Caco-2 (cell line): Measurements from ENCODE around the gene SLC4A5. TPM values are rescaled to one million over a fixed set of nuclear protein-coding genes. Genes with fewer than 3 reads are reported as not detected.

ENCODE experiments used
- BruUV-seq: library from RNA; stranded (reverse); fragments of 400-500 nt; replicated peaks from 2 replicates; lab custom pipeline; 2021; lab: Mats Ljungman, UMichigan
- CTCF ChIA-PET: fragments of 300-600 bp; sonication (Branson Sonifier 250); formaldehyde crosslinking; loops from one replicate; lab custom pipeline; 2022; ENCODE audit warnings: antibody characterized with exemption; lab: Charles Lee
- POLR2A ChIA-PET: fragments of 300-600 bp; sonication (Branson Sonifier 250); formaldehyde crosslinking; loops from one replicate; lab custom pipeline; 2022; ENCODE audit warnings: antibody characterized with exemption; lab: Charles Lee
- DNase-seq, 2 experiments: peaks; one replicate each; pipeline versions ENCODE4 v3.0.0 to v3.0.0-alpha.2; 2020 to 2022
- H3K27me3 ChIP-seq: replicated peaks from 2 replicates; pipeline ENCODE4 v1.6.0; 2011; ENCODE audit warnings: low read length; ENCODE audit not compliant: control insufficient read depth, insufficient read depth
- H3K36me3 ChIP-seq: 2 replicates; pipeline ENCODE4 v1.5.1; 2011; ENCODE audit warnings: low read length; ENCODE audit not compliant: control insufficient read depth, insufficient read depth
- H3K4me1 ChIP-seq: fragments of 250-450 bp; sonication (Bioruptor Pico); 2 replicates; pipeline ENCODE4 v1.5.1; 2020; ENCODE audit warnings: mild to moderate bottlenecking
- H3K4me3 ChIP-seq: 2 replicates; pipeline ENCODE4 v1.5.1; 2011; ENCODE audit warnings: low read depth, mild to moderate bottlenecking, control low read depth, low read length
- H3K9me3 ChIP-seq: fragments of 250-450 bp; sonication (Bioruptor Pico); 2 replicates; pipeline ENCODE4 v1.5.1; 2020; ENCODE audit warnings: mild to moderate bottlenecking, moderate library complexity
- H3K27ac Mint-ChIP-seq: one replicate; pipeline ENCODE4 v1.8.0; 2022; ENCODE audit warnings: mixed read lengths; ENCODE audit not compliant: unreplicated experiment
- H3K27me3 Mint-ChIP-seq: one replicate; pipeline ENCODE4 v1.8.0; 2022; ENCODE audit warnings: mixed read lengths; ENCODE audit not compliant: insufficient read depth, unreplicated experiment
- H3K36me3 Mint-ChIP-seq: one replicate; pipeline ENCODE4 v1.8.0; 2022; ENCODE audit warnings: mild to moderate bottlenecking, mixed read lengths; ENCODE audit not compliant: insufficient read depth, unreplicated experiment
- H3K4me1 Mint-ChIP-seq: one replicate; pipeline ENCODE4 v1.8.0; 2022; ENCODE audit warnings: low read depth, mixed read lengths; ENCODE audit not compliant: unreplicated experiment
- H3K4me3 Mint-ChIP-seq: one replicate; pipeline ENCODE4 v1.8.0; 2022; ENCODE audit warnings: mild to moderate bottlenecking, moderate library complexity, mixed read lengths; ENCODE audit not compliant: unreplicated experiment
- H3K9me3 Mint-ChIP-seq: one replicate; pipeline ENCODE4 v1.8.0; 2022; ENCODE audit warnings: mixed read lengths; ENCODE audit not compliant: unreplicated experiment
- CTCF ChIP-seq, 2 experiments: fragments of 200-600 bp in 1 of 2; IDR thresholded peaks; 1 replicate in 1 of 2; 2 replicates in 1 of 2; pipeline versions ENCODE4 v1.5.1 to v1.8.0; 2011 to 2022; ENCODE audit warnings: antibody characterized with exemption in 1 of 2, control low read depth in 1 of 2, inconsistent platforms in 1 of 2, low read depth in 1 of 2, low read length in 1 of 2, mild to moderate bottlenecking in 1 of 2, moderate library complexity in 1 of 2; ENCODE audit not compliant: insufficient read depth in 1 of 2, severe bottlenecking in 1 of 2, unreplicated experiment in 1 of 2
- intact Hi-C: fragments of 100-400 bp; cut with micrococcal nuclease; formaldehyde crosslinking; loops from one replicate; pipeline ENCODE4 v1.10.0; 2022; ENCODE audit not compliant: unreplicated experiment
- total RNA-seq: library from RNA; stranded (reverse); gene quantifications from 2 replicates; pipeline ENCODE4 v1.2.3, GENCODE V29; 2022

The SLC4A5 gene
- total RNA-seq, 1 experiment from 2014 or later, result 2.2 TPM

GRCh38 chr2:74291886-74292621 lies 51.2 kb downstream of the SLC4A5 start:
- peak overlapping the region; percentile 51 for H3K27ac Mint-ChIP-seq
- ChIA-PET CTCF (interaction anchor here (0.6 to 1.0 kb wide), 3 partner anchors 43 to 295 kb away, joined by 3 to 6 read pairs (median 3); no protein-coding TSS in a partner anchor), POLR2A (no interaction called here)
- TF ChIP-seq CTCF (IDR thresholded peaks at IDR 0.05; ENCODE audit: insufficient read depth in 1 of 2, low read depth in 1 of 2, low read length in 1 of 2, severe bottlenecking in 1 of 2, unreplicated experiment in 1 of 2), result no peak
- H3K36me3 Mint-ChIP-seq, result no peaks in the 10 kb centered on the region
- no peaks in the 10 kb centered on the region for H3K27me3 Mint-ChIP-seq
- no TSS peak for BruUV-seq
- Histone ChIP-seq H3K9me3 (no peaks in the 10 kb centered on the region), H3K4me3 (no peak overlapping the region), H3K27me3 (no peaks in the 10 kb centered on the region), H3K36me3 (no peaks in the 10 kb centered on the region), H3K4me1 (peaks cover 16% of the 10 kb centered on the region)
- no peak for DNase-seq
- no peaks in the 10 kb centered on the region for H3K9me3 Mint-ChIP-seq
- peaks cover 19% of the 10 kb centered on the region for H3K4me1 Mint-ChIP-seq
- intact Hi-C loops, result no loop called here
- H3K4me3 Mint-ChIP-seq, result no peak overlapping the region

GRCh38 chr2:74291218-74291544 lies 52.0 kb downstream of the SLC4A5 start:
- no peak overlapping the region for H3K4me3 Mint-ChIP-seq
- H3K27ac Mint-ChIP-seq, result no peak overlapping the region
- no peaks in the 10 kb centered on the region for H3K36me3 Mint-ChIP-seq
- intact Hi-C loops, result no loop called here
- DNase-seq, result no peak
- no peaks in the 10 kb centered on the region for H3K9me3 Mint-ChIP-seq
- Histone ChIP-seq H3K9me3 (no peaks in the 10 kb centered on the region), H3K36me3 (no peaks in the 10 kb centered on the region), H3K27me3 (no peaks in the 10 kb centered on the region), H3K4me1 (peaks cover 16% of the 10 kb centered on the region), H3K4me3 (no peak overlapping the region)
- TF ChIP-seq CTCF (IDR thresholded peaks at IDR 0.05; ENCODE audit: insufficient read depth in 1 of 2, low read depth in 1 of 2, low read length in 1 of 2, severe bottlenecking in 1 of 2, unreplicated experiment in 1 of 2), result no peak
- no TSS peak for BruUV-seq
- H3K27me3 Mint-ChIP-seq, result no peaks in the 10 kb centered on the region
- ChIA-PET CTCF (no interaction called here), POLR2A (no interaction called here)
- H3K4me1 Mint-ChIP-seq, result peaks cover 19% of the 10 kb centered on the region

GRCh38 chr2:74290466-74291217 lies 52.6 kb downstream of the SLC4A5 start:
- BruUV-seq, result no TSS peak
- DNase-seq, result no peak
- CTCF ChIA-PET, result no interaction called here
- no peak overlapping the region for H3K27ac Mint-ChIP-seq
- no peaks in the 10 kb centered on the region for H3K27me3 Mint-ChIP-seq
- H3K36me3 ChIP-seq, result no peaks in the 10 kb centered on the region
- no peak overlapping the region for H3K4me3 ChIP-seq
- H3K27me3 ChIP-seq, result no peaks in the 10 kb centered on the region
- peaks cover 16% of the 10 kb centered on the region for H3K4me1 ChIP-seq
- H3K4me1 Mint-ChIP-seq, result peaks cover 19% of the 10 kb centered on the region
- H3K36me3 Mint-ChIP-seq, result no peaks in the 10 kb centered on the region
- no peak overlapping the region for H3K4me3 Mint-ChIP-seq
- intact Hi-C loops, result no loop called here
- no peaks in the 10 kb centered on the region for H3K9me3 Mint-ChIP-seq
- no peaks in the 10 kb centered on the region for H3K9me3 ChIP-seq
- TF ChIP-seq CTCF (IDR thresholded peaks at IDR 0.05; ENCODE audit: insufficient read depth in 1 of 2, low read depth in 1 of 2, low read length in 1 of 2, severe bottlenecking in 1 of 2, unreplicated experiment in 1 of 2), result no peak
- POLR2A ChIA-PET, result no interaction called here
